Measurements from ENCODE around the gene PPP1R10.
A peak's percentile ranks its signal among the peaks of the same experiment; 100 is the strongest.

The PPP1R10 gene

GRCh38 chr6:30598912-30599624 lies 18.0 kb downstream of the PPP1R10 start:
- DNase-seq (ENCODE audit: low read depth in 2 of 2), result no peak

GRCh38 chr6:30597315-30598144 lies 19.5 kb downstream of the PPP1R10 start:
- DNase-seq (ENCODE audit: low read depth in 2 of 2), result peak; percentile 55 to 58

GRCh38 chr6:30592287-30592686 lies 24.8 kb downstream of the PPP1R10 start:
- DNase-seq (ENCODE audit: low read depth in 2 of 2), result no peak

DNA sequence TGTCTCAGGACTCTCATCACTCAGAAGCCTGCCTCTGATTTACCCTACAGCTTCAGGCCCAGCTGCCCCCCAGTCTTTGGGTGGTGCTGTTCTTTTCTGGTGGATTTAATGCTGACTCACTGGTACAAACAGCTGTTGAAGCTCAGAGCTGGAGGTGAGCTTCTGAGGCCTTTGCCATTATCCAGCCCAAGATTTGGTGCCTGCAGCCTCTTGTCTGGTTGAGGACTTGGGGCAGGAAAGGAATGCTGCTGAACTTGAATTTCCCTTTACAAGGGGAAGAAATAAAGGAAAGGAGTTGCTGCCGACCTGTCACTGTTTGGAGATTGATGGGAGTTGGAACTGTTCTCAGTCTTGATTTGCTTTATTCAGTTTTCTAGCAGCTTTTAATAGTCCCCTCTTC lies 26.0 kb downstream of the PPP1R10 start:
- no peak for DNase-seq (ENCODE audit: low read depth in 2 of 2)

GRCh38 chr6:30590509-30590908 lies 26.5 kb downstream of the PPP1R10 start:
- DNase-seq (ENCODE audit: low read depth in 2 of 2), result no peak

GRCh38 chr6:30589754-30590358 lies 27.2 kb downstream of the PPP1R10 start:
- DNase-seq (ENCODE audit: low read depth in 2 of 2), result no peak

DNA sequence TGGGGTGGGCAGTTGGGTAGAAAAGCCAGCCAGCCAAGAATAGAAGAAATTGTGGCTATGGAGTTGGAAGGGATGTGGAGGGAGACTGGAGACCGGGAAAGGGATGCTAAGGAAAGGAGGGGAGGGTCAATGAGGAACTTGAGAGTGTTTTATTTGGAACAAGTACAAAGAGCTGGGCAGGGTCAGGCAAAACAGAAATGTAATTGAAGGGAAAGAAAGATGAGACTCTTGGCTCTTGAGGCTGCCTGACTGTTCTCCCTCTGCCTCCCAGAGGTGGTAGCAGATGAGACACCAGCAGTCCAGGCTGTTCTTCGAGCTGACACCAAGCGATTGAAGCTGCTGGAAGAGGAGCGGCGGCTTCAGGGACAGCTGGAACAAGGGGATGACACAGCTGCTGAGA lies 33.1 kb downstream of the PPP1R10 start:
- no peak for DNase-seq (ENCODE audit: low read depth in 2 of 2)

- DNase-seq (ENCODE audit: low read depth in 2 of 2), result no peak
These were observed 39.0 kb downstream of the PPP1R10 start for GRCh38 chr6:30578051-30578450.

GRCh38 chr6:30573113-30573512 lies 43.9 kb downstream of the PPP1R10 start:
- DNase-seq (ENCODE audit: low read depth in 2 of 2), result no peak

GRCh38 chr6:30572148-30572547 lies 44.9 kb downstream of the PPP1R10 start:
- no peak for DNase-seq (ENCODE audit: low read depth in 2 of 2)

- no peak for DNase-seq (ENCODE audit: low read depth in 2 of 2)
These were observed 45.3 kb downstream of the PPP1R10 start for GRCh38 chr6:30571762-30572082.

GRCh38 chr6:30571075-30571761 lies 45.8 kb downstream of the PPP1R10 start, which contains the start of gene ABCF1:
Gene ABCF1 (plus strand): TSS chr6:30571442. CDS start chr6:30571488, 46 bp downstream.
- DNase-seq (ENCODE audit: low read depth in 2 of 2), result peak; percentile 99

GRCh38 chr6:30570740-30571074 lies 46.3 kb downstream of the PPP1R10 start:
- no peak for DNase-seq (ENCODE audit: low read depth in 2 of 2)

DNA sequence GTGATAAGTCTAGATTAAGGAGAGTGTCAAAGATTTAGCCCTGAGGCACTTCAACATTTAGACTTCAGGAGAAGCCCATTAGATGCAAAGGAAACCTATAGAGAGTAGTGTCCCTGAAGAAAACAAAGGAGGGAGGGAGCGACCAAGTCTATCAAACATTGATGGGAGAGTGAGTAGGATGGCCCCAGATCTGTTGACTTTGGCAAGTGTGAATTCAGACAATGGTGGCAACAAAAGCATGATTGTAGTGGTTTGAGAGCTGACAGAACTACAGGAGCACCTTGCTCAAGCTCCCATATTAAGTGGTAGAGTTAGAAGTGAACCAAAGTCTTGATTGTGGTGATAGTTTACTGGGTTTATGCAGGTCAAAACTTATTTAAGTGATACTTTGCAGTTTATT lies 46.8 kb downstream of the PPP1R10 start:
- DNase-seq (ENCODE audit: low read depth in 2 of 2), result no peak

DNA sequence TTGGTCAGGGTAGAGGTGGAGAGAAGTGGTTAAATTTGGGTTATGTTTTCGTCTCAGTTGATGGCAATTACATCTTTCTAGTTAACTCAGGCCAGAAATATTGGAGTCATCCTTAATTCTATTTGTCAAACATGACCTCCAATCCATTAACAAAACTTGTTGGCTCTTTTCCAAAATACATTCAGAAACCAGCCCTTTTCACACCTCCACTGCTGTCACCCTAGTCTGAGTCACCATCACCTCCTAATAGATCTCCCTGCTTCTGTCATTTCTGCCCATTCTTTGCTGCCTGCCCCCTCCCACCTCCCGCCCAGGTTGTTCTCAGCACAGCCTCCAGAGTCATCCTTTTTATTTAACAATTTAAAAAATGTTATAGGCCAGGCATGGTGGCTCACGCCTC lies 48.8 kb downstream of the PPP1R10 start:
- no peak for DNase-seq (ENCODE audit: low read depth in 2 of 2)

GRCh38 chr6:30565772-30566171 lies 51.3 kb downstream of the PPP1R10 start:
- no peak for DNase-seq (ENCODE audit: low read depth in 2 of 2)

GRCh38 chr6:30564114-30564513 lies 52.9 kb downstream of the PPP1R10 start:
- DNase-seq (ENCODE audit: low read depth in 2 of 2), result no peak

DNA sequence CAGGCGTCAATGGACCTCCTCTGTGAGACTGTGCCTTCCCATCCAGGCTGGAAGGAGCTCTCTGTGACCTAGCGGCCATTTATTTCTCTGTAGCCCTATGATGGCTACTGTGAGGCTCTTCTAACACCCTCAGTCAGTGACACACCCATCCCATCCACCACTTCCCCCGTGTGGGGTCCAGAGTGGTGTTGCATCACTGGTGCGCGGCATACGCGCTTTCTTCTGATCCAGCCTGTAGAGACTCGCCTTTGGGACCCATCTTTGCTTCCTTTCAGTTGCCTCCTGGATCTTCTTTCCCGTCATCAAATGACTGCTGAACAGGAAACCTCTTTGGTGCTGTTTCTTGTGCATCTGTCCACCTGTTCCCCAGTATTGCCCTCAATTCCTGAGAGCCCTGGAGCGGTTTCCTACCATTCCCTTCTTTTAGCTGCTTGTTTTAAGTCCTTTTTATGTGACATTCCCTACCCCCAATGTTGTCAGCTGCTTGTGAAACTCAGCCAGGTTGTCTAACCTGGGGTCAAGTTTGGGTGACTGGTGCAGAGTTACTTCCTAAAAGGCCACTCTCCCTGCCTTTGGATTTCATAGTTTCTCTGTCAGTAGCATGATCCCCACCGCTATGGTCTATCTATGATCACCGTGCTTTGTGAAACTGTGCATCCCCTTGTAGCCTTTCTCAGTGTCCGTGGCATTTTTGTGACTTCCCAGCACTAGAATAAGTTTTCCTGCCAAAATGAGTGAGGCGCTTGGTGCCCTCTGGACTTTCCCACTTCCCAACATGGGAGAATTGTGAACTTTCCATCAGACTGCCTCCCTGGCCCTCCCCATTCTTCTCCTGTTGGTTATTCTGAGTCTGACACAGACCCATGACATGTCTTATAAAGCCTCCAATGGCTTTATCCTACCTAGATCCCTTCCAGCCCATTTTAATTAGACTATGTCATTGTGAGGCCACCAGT lies 54.3 kb downstream of the PPP1R10 start:
- no peak for DNase-seq (ENCODE audit: low read depth in 2 of 2)

- DNase-seq (ENCODE audit: low read depth in 2 of 2), result no peak
These were observed 56.1 kb downstream of the PPP1R10 start for GRCh38 chr6:30560930-30561329.

DNA sequence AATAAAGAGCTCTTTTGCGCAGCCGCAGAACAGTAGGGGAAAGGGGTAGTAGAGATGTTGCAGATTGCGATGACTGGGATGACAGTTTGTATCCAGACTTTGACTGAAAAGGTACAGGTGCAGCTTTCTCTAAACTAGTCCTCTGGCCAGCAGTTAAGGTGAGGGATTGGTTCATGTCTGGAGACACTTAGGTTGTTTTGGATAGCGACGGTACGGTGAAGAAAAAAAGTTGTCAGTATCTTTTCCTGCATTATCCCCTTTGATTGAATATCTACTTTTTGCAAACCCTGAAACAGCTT lies 59.4 kb downstream of the PPP1R10 start:
- DNase-seq (ENCODE audit: low read depth in 2 of 2), result peak in 1 of 2 donors; percentile 33

DNA sequence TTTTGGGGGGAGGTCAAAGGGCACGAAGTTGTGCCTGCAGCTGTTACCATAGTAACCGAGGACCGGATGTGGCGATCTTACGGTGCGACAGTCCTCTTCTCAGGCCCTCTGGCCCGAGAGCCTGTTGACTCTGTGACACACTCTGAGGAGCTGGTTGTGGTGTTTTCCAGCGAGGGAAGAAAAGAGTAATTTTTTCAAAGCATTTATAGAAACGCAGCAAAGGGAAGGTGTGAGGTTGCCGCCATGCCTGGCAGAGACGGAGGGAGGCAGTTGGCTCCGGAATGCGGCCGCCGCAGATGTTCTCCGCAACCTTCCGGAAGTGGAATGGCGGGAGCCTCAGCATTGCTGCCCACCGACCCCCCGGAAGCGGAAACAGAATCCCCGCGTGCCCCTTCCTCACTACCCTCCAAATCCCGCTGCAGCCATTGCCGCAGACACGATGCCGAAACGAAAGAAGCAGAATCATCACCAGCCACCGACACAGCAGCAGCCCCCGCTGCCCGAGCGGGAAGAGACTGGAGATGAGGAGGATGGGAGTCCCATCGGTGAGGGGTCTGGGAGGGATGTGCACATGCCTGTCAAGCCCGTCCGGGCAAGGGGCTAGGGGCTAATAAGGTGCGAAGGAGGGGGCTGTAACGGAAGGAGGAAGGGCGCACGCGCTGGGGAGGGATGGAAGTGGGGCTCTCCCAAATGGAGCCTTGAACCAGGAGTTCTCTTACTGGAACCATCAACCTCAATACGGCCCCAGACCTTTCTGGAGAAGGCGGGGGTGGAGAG lies 59.9 kb downstream of the PPP1R10 start, which contains the start of gene PRR3:
Gene PRR3, plus strand, starts transcription at position 390 of the 777 bp plus-strand sequence. Its CDS starts 50 bp downstream, at position 440.
- DNase-seq (ENCODE audit: low read depth in 2 of 2), result peak; percentile 68 to 72
